8988T (cell line): ENCODE measurements around the gene TMEM132E.

Experiments
- DNase-seq: peaks from one replicate; pipeline ENCODE4 v3.0.0; 2011

The TMEM132E gene

GRCh38 chr17:34609210-34609609 is 29.8 kb downstream of the TMEM132E start:
- DNase-seq, result no peak

DNA sequence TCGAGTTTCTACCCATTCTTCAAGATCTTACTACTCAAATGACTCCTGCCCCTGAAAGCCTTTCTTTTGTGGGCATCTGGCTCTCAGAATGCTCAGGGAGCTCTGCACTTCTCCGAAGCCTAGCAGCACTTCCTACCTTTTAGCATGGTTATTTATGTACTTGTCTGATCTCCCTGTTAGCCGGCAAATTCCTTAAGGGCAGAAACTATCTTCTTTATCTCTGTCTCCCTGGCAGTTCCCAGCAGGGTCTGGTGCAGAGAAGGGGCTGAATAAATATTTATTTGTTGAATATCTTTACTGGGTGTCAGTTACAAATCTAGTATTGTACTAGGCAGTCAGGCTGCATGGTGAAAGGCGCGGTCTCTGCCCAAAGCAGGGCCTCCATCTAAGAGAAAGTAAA is 30.7 kb downstream of the TMEM132E start:
- no peak for DNase-seq

DNA sequence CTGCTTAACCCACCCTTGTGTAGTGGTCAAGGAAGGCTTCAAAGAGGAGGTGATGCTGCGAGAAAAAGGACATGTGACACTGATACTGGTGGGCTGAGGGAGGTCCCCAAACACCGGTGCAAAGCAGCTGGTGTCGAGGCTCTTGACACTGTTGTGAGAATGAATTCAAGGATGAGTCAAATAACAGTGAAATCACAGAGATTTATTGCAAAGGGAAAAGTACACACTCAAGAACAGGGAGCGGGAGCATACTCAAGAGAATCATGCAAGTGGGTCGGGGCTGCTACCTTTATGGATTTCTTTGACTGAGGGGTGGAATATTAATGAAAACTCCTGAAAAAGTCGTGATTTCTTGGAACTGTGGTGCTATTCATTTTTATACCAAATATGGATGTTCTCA is 31.1 kb downstream of the TMEM132E start:
- no peak for DNase-seq

GRCh38 chr17:34613064-34614019 is 34.0 kb downstream of the TMEM132E start:
- no peak for DNase-seq

DNA sequence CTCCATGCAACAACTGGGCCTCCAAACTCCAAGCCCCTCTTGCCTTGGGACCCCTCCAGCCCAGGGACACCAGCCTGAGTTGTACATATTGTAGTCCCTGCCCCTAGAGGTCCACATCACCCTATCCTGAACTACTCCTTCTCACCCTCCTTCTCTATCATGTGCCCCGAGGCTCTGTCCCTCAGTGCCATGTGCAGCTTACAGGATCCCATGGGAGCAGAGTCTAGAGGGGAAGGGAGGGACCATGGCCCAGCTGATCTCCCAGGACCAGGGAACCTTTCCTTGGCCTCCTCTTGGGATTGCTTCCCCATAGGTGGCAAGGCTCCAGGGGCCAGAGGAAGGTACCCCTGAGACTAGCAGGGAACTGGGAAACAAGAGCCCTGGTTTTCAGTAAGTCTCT is 35.3 kb downstream of the TMEM132E start:
- DNase-seq, result no peak

- DNase-seq, result no peak
Measured at GRCh38 chr17:34615326-34615725, 35.9 kb downstream of the TMEM132E start.

DNA sequence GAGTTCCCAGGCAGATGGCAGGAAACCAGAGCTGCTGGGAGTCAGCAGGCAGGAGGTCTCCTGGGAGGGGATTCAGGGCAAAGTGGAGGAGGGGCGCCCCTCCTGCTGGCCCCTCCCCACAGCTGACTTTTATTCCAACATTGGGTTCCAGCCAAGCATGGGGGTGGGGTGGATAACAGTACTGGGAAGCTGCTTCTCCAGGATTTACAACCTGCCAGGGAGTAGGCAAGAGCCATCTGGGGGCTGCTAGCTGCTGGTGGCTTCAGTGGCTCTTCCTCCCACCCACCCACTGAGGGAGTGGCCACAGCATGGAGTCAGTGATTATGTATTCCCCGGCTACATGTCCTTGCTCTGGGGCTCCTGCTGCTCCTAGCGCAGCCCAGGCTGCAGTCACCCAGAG is 36.8 kb downstream of the TMEM132E start:
- no peak for DNase-seq

GRCh38 chr17:34617398-34617797 is 38.0 kb downstream of the TMEM132E start:
- DNase-seq, result no peak

DNA sequence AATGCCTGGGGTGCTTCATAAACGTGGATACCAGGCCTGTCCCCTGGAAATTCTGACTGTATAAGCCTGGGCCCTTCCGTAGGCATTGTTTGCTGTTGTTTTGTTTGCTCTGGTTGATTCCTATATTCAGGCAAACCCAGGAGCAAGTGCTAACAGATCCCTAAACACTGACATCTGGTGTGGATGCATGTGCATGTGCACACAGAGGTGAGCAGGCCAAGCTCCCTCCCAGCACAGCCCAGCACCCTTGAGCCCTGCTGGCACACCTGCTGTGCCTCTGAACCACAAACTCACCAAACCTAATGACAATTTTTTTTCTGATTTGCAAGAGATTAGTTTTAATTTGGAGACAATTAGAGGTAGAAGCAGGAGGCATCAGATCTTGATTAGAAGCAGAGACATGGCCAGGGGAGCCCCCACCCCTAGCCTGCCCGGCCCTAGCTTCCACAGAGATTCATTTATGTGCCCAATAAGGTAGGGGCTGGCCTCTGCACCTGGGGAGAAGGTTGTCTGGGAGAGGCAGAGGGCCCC is 40.4 kb downstream of the TMEM132E start:
- DNase-seq, result no peak

DNA sequence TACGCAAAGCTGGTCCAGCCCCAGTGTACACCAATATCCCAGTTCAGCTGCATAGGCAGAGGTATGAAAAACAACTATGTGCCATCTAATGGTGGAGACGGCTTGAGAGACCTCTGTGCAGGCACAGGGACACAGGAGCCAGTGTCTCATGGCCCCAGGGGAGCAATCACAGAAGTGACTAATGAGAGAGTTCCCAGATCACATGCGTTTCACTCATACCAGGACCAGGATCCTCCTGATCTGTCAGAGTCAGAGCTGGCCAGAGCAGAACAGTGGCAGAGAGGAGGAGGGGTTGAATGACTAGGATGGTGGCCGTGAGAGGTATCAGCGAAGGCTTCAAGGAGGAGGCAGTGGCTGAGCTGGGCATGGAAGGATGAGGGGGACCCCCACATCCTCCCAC is 41.1 kb downstream of the TMEM132E start:
- DNase-seq, result no peak

DNA sequence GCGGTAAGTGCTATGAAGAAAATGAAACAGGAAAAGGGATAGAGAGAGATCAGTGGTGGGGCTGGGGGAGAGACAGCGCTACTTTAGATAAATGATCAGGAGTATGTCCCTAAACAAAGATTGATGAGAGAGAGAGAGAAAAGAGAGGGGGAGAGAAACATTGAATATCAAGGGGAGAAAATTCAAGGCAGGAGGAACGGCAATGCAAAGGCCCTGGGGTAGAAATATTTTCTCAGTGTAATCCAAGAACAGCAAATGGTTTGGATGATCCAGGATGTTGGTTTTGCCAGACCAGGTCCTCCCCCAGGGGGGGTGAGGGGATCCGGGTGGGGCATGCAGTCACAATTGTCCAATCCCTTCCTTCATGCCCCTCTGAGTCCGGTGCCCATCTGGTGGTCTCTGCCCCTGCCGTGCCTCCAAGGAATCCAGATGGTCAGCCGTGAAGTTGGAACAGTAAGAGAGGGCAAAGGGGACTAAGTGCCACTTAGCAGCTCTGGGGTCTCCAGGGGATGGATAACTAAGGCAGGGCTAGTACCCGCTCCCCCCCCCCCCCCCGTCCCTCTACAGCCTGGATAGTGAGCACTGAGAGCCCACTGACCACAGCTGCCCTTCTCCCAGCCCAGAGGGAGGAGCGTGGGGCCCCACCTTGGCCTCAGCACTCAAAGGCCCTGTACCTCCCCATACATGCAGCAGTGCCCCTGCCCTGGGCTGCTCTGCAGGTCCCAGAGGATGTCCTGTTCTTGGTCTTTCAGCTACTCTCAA is 43.7 kb downstream of the TMEM132E start:
- no peak for DNase-seq

GRCh38 chr17:34623856-34624766 is 44.7 kb downstream of the TMEM132E start:
- no peak for DNase-seq

DNA sequence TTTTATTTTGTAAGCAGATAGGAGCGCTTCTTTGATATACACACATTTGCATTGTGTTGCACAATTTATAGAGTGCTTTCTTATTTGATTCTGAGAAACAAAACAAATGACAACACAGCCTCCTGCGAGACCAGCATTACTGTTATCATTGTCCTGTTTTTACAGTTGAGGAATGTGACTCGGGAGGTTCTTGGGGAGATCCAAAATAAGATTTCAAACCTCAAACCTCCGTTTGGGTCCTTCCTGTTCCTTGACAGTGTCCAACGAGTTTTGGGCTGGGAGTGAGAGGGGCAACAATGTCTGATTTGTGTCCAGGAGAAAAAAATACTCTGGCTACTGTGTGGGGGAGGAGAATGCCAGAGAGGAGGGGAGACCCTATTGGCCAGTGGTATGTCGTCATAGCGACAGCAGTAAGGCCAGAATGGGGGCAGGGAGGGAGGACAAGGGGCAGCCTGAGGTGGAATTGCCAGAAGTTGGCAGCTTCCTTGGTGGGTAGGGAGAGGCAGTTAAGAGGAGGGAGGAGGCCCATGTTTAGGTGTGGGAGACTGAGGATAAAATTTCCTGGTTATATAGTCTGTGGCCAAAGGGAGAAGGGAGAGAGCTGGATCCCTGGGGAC is 45.5 kb downstream of the TMEM132E start:
- DNase-seq, result no peak

DNA sequence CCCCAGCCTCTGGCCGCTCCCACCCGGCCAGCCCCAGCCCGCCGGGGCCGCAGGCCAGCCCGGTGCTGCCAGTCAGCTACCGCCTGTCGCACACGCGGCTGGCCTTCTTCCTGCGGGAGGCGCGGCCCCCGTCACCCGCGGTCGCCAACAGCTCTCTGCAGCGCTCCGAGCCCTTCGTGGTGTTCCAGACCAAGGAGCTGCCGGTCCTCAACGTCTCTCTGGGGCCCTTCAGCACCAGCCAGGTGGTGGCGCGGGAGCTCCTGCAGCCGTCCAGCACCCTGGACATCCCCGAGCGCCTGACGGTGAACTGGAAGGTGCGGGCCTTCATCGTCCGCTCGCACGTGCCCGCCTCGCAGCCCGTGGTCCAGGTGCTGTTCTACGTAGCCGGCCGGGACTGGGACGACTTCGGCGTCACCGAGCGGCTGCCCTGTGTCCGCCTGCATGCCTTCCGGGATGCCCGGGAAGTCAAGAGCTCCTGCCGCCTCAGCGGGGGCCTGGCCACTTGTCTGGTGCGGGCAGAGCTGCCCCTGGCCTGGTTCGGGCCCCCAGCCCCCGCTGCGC is 46.8 kb downstream of the TMEM132E start:
- DNase-seq, result no peak

DNA sequence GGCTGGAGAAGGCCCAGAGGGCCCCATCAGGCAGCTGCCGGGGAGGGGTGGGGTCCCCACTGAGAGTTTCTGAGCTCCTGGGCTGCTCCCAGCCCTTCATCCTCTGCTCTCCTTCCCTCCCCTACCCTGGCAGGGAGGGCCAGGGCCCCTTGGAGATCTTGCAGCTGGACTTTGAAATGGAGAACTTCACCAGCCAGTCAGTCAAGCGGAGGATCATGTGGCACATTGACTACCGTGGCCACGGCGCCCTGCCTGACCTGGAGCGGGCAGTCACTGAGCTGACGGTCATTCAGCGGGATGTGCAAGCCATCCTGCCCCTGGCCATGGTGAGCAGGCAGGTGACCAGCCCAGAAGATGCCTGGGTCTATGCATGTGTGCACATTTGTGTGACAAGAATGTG is 49.5 kb downstream of the TMEM132E start:
- no peak for DNase-seq

GRCh38 chr17:34633351-34633750 is 54.0 kb downstream of the TMEM132E start:
- no peak for DNase-seq

GRCh38 chr17:34633760-34634159 is 54.4 kb downstream of the TMEM132E start:
- no peak for DNase-seq

DNA sequence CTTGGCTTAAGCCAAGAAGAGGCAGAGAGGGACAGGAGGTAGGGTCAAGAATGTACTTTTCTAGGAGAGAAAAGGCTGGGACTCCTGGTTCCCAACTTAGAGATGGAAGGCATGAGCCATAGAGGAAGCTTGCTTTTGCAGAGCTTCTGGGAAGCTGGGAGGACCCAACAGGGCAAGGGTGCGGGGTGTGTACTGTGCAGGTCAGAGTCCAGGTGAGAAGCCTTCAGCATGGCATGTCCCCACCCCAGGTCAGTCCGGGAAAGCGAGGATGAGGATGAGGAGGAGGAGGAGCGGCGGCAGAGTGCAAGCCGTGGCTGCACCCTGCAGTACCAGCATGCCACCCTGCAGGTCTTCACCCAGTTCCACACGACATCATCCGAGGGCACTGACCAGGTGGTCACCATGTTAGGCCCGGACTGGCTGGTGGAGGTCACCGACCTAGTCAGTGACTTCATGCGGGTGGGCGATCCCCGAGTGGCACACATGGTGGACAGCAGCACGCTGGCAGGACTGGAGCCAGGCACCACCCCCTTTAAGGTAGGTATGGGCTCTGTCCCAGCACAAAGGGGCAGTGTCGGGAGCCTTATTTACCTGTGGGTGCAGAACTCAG is 55.3 kb downstream of the TMEM132E start:
- DNase-seq, result no peak

- no peak for DNase-seq
Measured at GRCh38 chr17:34635876-34636275, 56.5 kb downstream of the TMEM132E start.

DNA sequence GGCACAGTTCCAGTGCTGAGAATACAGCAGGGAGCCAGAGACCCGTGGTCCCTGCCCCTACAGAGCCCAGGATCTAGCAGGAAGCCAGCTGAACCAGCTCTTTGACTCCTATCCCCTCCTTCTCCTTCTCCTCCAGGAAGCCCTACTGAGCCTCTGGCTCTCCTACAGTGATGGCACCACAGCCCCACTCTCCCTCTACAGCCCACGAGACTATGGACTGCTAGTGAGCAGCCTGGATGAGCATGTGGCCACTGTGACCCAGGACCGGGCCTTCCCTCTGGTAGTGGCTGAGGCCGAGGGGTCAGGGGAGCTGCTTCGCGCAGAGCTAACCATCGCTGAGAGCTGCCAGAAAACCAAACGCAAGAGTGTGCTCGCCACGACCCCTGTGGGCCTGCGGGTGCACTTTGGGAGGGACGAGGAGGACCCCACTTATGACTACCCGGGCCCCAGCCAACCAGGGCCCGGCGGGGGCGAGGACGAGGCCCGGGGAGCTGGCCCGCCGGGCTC is 57.7 kb downstream of the TMEM132E start:
- no peak for DNase-seq
